GM18868 (cell line): ENCODE measurements around the gene ZNF44.
"Not testable (repeated sequence)": the region's sequence is repeated elsewhere in the genome, so short reads cannot be mapped to it uniquely, and the experiment has no call there.

Experiments used
- ATAC-seq: cut with Tn5 transposase; IDR thresholded peaks from one replicate; pipeline ENCODE4 v1.9.1; 2021; ENCODE audit warnings: mild to moderate bottlenecking, moderate library complexity; ENCODE audit not compliant: unreplicated experiment

ZNF44 gene

DNA sequence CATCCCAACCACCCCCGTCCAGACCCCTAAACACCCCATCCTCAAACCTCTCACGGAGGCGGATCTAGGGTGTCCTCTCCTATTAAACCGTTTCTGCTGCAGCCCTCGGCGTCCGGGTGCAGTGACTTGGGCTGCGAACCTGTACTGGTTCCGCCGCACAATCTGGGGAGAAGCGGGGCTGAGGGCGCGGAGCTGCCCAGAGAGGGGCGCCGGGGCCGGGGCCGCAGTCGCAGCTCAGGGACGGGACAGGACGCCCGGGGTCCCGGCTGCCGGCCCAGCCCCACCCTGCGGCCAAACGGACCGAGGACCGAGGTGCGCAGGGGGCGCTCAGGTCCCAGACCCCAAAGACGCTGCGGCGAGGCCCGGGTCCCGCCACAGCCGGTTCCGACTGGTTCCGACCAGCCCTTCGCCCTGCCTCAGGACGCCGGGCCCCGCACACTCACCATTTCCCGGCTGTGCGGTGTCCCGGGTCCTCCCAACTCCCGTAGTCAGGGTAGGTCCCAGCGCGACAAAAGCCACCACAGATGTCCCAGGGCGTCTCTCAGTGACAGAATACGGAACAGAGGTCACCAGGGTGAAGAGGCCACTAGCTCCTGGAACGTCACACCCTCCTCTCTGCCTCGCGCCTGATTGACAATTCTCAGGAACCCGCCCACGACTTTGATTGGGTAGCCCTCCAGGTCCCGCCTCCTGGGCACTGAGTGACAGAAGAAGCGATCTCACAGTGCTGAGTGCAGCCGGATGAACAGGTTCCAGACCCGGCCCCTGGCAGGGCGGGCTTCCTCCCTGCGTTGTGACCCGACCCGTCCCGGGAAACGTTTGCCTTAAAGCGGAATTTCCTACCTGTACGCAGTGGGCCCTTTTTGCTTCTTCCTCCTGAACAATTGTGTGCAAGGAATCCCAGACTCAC lies at the start of gene ZNF44:
ZNF44 (minus strand) TSS at position 635 of the 910 bp plus-strand sequence; CDS start at position 446, 189 bp downstream.
- peak; percentile 93 for ATAC-seq

DNA sequence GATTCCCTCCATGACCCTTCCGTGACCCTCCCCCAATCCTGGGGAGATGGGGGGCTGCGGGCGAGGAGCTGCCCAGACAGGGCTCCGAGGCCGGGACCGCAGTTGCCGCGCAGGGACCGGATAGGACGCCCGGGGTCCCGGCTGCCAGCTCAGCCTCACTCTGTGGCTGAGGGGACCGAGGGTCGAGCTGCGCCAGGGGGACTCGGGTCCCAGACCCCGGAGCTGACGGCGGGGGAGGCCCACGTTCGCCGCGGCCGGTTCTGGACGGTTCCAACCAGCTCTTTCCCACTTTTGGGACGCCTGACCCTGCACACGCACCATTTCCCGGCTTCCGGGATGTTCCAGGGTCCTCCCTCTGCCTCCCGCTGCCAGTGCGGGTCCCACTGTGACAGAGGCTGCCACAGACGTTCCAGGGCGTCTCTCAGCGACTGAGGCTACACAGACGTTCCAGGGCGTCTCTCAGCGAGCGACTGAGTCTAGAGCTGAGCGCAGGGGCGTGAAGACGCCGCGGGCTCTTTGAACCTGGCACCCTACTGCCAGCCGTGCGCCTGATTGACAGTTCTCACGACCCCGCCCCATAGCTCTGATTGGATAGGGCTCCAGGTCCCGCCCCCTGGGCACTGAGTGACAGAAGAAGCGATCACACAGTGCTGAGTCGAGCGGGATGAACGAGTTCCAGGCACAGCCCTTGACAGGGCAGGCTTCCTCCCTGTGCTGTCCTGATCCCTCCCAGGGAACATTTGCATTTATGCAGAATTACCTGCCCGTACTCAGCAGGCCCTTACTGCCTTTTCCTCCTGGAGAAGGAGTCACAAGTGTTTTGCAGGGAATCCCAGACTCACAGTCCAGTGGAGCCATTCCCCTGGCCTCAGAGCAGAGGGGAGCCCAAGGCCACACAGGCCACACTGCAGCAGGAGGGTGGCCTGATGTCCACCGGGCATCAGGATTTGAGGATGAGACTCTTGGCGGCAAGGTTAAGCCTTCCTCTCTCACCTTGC lies 38.8 kb upstream of the ZNF44 start, which contains the start of gene ZNF563:
ZNF563 (minus strand) TSS at position 472 of the 998 bp plus-strand sequence; CDS start at position 321, 151 bp downstream.
- ATAC-seq, result peak; percentile 89

DNA sequence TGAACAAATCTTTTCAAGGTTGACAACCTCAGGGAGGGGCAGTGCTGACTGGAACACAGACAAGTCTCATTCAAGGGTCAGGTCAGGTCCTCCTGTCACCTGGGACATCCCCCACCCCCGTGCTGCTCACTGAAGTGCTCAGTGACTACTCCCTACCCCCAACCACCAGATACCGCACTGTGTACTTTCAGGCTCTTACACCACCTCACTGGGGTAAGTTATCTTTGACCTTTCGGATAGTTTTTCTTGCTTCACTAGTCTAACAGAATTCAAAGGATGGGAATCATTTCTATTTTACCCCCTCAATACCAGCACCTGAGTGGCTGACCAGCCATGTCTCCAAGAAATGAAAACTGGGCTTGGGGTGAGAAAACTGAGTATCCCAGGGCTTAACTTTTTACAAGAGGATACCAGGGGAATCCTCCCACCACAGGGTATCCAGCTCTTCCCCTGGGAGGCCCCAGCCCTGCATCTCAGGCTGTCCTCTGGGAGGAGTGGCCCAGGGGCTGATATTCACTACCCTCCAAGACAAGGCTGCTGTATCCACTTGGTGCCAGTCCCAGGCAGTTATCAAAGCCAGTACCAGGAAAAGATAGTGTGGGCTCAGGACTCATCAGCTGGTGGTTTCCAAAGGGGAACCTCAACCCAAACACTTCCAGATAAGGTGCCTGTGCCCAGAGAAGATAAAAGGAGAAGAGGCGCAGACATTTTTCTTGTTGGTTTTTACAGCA lies 36.7 kb upstream of the ZNF44 start:
- ATAC-seq, result peak; percentile 45

DNA sequence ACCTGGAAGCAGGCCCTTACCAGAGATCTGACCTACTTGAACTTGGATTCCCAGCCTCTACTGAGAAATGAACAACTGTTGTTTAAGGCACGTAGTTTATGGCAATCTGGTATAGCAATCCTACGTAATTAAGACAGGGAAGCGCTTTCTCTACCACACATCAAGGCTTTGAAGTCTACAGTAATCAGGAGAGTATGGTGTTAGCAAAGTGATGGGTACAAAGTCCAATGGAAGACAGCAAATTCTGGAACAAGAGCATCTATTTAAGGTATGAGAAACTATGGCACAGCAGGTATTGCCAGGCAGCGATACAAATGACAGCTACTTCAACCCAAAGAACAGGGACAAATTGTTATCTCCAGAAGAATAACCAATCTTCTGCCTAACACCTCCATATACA lies 35.7 kb upstream of the ZNF44 start:
- no peak for ATAC-seq

DNA sequence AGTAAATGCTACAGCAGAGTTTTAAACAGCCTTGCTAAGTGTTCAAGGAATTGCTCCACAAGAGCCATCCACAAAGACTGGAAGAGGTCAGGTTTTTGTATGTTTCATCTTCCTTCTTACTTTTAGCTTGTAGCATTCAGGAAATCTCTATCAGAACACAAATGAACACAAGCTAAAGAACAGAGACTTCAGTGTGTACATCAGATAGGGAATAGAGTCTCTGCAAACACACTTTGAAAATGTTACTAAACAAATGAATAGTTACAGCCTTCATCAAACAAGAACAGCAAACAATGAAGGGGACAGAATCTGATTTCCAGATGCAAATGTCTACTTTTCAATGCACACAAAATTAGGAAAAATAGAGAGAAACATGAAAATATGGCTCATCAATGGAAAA lies 31.0 kb upstream of the ZNF44 start:
- no peak for ATAC-seq

DNA sequence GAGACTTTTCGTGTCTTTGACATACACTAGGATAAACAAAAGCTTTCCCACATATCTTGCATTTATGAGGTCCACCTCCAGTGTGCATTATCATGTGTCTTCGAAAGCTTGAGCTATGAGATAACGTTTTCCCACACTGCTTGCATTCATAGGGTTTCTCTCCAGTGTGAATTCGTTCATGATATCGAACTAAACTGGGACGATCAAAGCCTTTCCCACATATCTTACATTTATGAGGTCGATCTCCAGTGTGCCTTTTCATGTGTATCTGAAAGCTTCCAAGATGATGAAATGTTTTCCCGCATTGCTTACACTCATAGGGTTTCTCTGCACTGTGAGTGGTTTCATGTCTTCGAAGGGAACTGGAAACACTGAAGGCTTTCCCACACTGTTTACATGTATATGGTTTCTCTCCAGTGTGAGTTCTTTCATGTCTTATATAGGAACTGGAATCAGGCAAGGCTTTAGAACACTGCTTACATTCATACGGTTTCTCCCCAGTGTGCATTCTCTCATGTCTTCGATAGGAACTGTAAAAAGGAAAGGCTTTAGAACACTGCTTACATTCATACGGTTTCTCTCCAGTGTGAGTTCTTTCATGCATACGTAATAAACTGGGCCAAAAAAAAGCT lies 24.2 kb upstream of the ZNF44 start:
- no peak for ATAC-seq

DNA sequence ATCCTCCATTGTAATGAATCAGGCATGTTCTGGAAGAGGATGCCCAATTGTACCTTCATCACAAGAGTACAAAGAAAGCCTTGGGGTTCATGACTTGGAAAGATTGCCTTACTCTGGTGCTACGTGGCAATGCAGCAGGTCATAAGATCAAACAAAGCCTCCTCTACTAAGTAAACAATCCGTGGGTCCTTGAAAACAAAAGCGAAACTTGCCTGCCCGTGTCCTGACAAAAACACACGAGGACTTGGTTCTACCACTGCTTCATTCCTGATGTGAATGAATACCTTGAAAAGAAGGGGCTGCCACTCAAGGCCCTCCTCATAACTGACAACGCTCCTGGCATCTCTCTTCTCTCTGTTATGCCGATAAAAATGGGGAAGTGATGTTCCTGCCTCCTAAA lies 19.9 kb upstream of the ZNF44 start:
- no peak for ATAC-seq

DNA sequence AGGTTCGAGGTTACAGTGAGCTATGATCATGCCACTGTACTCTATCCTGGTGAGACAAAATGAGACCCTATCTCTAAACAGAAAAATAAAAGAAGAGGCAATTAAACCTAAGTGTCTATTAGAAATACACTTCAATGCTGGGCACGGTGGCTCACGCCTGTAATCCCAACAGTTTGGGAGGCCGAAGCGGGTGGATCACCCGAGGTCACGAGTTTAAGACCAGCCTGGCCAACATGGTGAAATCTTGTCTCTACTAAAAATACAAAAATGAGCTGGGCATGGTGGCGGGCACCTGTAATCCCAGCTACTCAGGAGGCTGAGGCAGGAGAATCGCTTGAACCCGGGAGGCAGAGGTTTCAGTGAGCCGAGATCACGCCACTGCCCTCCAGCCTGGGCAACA lies 14.2 kb upstream of the ZNF44 start:
- ATAC-seq, result not testable (repeated sequence)

DNA sequence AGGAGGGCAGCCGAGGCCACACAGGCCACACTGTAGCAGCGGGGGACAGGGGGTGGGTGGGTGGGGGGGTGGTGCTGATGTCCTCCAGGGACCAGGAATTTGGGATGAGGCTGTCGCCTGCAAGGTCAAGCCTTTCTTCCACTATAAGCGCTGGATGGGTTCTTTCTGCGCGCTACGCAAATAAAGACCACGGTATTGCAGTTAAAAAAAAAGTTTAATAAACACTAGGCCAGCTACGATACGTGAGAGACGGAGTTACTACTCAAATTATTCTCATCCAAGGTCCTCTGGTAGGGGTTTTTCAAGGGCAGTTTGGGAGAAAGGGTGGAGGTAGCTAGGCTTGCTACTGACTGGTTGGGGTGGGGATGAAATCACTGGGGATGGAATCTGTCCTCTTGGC lies 508 bp upstream of the ZNF44 start:
- peak; percentile 9 for ATAC-seq

DNA sequence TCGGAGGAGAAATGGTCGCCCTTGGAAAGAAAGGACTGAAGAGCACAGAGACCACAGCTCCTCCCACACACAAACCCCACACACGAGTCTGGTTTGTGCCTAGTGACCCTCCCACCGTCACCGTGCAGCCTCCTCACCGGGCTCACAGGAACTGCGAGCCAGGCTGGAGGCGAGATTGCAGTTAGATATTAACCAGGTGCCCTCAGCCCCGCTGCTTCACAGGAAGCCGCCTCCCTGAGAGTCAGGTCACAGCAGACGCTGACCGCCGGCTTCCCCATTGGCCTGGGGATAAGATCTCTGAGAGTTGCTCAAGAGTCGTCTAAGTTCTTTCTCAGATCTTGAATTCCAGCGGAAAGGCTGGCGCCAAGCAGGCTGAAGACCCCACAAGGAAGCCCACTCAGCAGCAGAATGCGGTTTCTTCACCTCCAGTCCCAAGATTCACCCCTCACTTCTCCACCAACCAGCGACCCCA lies 870 bp downstream of the ZNF44 start:
- ATAC-seq, result no peak

DNA sequence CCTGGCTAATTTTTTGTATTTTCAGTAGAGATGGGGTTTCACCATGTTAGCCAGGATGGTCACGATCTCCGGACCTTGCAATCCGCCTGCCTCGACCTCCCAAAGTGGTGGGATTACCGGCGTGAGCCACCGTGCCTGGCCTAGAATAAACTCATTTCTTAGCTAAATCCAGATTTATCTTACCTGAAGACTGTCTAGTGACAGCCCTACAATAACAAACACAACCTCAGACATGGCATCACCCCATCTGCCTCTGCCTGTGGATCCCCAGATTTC lies 5.0 kb downstream of the ZNF44 start:
- no peak for ATAC-seq

DNA sequence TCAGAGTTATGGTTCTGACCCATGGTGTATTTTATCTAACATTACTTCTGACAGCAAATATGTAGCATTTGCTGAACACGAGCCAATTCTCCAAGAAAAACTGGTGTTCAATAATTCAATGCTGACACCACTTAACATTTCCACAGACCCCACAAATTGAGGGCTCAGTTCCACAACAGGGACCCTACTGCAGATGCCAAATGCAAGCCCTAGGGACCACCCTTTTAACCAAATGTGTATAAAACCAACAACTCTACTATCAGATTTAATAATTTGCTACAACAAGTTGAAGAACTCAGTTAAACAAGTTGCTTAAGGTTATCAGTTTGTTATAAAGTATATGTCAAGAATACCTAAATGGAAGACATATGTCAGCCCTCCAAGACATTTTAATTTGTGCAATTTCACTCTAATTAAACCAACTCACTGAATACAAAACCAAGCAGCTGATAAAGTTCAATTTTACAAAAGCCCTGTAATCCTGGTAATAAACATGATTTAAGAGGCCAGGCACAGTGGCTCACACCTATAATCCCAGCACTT lies 6.7 kb downstream of the ZNF44 start:
- no peak for ATAC-seq

DNA sequence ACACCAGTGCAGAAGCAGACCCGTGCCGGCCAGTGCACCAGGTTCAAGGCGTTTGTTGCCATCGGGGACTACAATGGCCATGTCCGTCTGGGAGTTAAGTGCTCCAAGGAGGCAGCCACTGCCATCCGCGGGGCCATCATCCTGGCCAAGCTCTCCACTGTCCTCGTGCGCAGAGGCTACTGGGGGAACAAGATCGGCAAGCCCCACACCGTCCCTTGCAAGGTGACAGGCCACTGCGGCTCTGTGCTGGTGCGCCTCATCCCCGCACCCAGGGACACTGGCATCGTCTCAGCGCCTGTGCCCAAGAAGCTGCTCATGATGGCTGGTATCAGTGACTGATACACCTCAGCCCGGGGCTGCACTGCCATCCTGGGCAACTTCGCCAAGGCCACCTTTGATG lies 10.1 kb downstream of the ZNF44 start:
- no peak for ATAC-seq

DNA sequence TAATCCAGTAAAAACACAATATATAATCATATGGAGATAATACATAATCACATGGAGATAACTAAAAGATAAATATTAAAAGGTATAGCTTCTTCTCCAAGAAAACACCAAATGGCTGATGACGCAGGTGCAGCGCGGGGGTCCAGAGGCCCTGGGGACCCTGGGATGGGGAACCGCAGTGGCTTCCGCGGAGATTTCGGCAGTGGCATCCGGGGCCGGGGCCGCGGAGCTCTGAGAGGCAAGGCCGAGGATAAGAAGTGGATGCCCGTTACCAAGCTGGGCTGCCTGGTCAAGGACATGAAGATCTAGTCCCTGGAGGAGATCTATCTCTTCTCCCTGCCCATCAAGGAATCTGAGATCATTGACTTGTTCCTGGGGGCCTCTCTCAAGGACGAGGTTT lies 10.5 kb downstream of the ZNF44 start:
- no peak for ATAC-seq

DNA sequence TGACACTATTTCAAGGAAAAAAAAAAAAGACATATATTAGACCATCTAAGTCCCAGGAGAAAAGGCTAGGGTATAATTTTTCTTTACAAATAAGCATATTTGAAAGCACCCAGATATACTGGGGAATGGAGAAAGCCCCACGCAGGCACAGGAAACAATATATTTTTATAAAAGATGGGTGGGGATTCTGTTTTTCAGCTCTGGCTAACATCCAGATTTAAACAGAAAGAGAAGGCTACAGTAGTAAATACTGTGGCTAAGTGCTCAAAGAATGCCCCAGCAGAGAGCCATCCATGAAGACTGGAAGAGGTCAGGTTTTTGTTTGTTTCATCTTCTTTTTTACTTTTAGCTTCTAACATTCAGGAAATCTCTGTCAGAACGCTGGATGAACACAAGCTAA lies 16.0 kb downstream of the ZNF44 start:
- ATAC-seq, result no peak

DNA sequence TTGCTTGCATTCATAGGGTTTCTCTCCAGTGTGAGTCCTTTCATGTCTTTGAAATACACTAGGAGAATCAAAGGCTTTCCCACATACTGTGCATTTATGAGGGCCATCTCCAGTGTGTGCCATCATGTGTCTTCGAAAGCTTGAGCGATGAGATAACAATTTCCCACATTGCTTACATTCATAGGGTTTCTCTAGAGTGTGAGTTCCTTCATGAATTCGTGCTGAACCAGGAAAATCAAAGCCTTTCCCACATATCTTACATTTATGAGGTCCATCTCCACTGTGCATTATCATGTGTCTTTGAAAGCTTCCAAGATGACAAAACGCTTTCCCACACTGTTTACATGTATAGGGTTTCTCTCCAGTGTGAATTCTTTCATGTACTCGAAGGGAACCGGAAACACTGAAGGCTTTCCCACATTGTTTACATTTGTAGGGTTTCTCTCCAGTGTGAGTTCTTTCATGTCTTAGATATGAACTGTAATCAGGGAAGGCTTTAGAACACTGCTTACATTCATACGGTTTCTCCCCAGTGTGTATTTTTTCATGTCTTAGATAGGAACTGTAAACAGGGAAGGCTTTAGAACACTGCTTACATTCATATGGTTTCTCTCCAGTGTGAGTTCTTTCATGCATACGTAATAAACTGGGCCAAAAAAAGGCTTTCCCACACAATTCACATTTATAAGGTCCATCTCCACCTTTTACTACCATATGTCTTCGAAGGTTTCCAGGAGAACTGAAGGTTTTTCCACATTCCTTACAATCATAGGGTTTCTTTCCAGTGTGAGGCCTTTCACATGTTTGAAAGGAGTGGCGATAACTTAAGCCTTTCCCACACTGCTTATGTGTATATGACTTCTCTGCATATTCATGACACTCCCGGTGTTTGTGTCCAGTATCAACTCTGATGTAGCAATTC lies 21.4 kb downstream of the ZNF44 start:
- no peak for ATAC-seq

DNA sequence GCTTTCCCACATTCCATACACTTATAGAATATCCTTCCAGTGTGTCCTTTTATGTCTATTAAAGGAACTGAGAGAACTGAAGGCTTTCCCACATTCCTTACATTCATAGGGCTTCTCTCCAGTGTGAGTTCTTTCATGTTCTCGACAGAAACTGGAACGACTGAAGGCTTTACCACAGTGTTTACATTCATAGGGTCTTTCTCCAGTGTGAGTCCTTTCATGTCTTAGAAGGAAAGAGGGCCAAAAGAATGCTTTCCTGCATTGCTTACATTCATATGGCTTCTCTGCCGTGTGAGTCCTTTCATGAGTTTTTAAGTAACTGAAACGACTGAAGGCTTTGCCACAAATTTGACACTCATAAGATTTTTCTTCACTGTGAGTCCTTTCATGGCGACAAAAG lies 22.3 kb downstream of the ZNF44 start:
- ATAC-seq, result no peak

DNA sequence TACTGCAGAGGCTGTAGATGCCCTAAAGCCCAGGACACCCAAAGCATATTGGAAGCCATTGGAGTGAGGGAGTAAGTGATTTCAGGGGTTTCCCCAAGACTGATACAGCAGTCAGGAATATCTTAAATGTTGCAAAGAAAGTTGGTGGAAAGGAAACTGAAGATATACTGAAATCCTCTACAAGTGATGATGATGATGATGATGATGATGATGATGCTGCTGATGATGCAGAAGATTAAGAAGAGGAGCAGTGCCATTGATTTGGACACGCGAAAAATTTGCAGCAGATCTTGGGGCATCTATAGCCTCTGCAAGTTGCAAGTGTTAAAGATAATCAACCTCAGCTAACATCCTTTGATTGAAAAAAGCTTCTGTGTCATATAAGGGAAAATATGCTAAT lies 23.8 kb downstream of the ZNF44 start:
- no peak for ATAC-seq
